M059J (cell line): ENCODE results near the gene ADPRH. TPM values are rescaled to one million over a fixed set of nuclear protein-coding genes. Genes with fewer than 3 reads are reported as not detected.
"Not testable (repeated sequence)": the region's sequence is repeated elsewhere in the genome, so short reads cannot be mapped to it uniquely, and the experiment has no call there.

ENCODE experiments used
- DNase-seq: peaks from one replicate; pipeline ENCODE4 v3.0.0-alpha.2; 2012; ENCODE audit warnings: low read depth
- total RNA-seq: library from RNA; depleted of rRNA; stranded (reverse); fragments of >200 nt; shearing (Covaris generic); gene quantifications from 2 replicates; pipeline ENCODE4 v1.2.3, GENCODE V29; 2014

ADPRH gene
- total RNA-seq, 1 experiment from 2014 or later, result 1.1 TPM

- DNase-seq, result peak; percentile 52
Observed at GRCh38 chr3:119559441-119559963, 19.8 kb upstream of the ADPRH start, which contains the start of gene CD80. TSS of gene CD80 (minus strand) at chr3:119559614. CDS start at chr3:119557728, 1,886 bp downstream.

DNA sequence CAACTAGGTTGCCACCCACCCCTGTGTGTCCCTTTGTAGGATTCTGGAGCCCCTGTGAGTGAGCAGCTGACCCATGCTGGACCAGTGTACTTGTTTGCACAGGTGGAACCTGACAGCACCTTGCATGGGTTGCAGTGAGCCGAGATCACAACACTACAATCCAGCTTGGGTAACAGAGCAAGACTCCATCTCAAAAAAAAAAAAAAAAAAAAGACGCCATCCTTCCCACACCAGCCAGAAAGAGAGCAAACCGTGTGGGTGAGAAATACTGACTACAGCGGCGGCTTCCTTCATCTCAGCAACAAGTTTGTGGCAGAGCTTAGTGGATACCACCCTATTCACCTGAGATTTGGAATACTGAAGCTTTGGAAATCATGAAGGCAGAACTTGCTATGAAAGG is 19.1 kb upstream of the ADPRH start:
- DNase-seq, result no peak

- peak; percentile 15 for DNase-seq
Observed at GRCh38 chr3:119562307-119562961, 16.9 kb upstream of the ADPRH start.

DNA sequence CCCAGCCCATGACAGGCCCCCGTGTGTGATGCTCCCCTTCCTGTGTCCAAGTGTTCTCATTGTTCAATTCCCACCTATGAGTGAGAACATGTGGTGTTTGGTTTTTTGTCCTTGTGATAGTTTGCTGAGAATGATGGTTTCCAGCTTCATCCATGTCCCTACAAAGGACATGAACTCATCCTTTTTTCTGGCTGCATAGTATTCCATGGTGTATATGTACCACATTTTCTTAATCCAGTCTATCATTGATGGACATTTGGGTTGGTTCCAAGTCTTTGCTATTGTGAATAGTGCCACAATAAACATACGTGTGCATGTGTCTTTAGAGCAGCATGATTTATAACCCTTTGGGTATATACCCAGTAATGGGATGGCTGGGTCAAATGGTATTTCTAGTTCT is 16.0 kb upstream of the ADPRH start:
- DNase-seq, result not testable (repeated sequence)

- DNase-seq, result no peak
Observed at GRCh38 chr3:119569156-119569555, 10.1 kb upstream of the ADPRH start.

GRCh38 chr3:119570229-119570628 is 9.1 kb upstream of the ADPRH start:
- no peak for DNase-seq

DNA sequence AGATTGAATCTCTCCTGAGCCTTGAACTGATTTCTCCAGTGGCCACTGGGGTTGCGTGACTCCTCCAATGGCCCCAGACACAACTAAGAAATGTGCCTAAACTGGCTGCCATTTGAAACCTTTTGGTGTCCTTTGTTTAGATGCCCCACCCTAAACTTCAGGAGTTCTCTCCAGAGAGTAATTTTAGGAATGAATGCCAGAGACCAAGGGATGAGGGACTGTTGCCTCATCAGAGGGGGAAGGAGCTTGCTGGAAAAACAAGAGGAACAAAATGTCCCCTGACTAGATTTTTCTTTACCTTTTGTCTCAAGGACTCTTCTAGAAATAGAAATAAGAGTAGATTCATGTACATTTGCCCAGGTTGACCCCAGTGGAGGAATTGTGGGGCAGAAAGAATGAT is 8.1 kb upstream of the ADPRH start:
- no peak for DNase-seq

DNA sequence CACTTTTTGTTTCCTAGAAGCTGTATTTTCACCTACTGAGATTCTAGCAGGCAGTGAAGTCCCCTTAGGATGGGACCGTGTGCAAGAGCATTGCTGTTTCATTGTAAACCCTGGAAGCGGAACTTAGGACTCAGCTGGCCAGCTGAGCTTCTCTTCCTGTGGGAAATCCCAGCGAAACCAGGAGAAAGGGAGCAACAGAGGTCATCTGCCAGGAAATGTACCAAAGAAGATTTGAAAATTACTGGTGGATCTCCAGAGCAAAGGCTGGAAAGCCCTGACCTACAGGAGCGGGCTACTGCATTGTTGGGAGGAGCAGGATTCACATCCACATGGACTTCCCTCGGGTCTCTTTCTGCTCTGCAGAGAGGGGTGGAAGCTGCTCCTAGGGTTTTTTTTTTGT is 7.6 kb upstream of the ADPRH start:
- no peak for DNase-seq

DNA sequence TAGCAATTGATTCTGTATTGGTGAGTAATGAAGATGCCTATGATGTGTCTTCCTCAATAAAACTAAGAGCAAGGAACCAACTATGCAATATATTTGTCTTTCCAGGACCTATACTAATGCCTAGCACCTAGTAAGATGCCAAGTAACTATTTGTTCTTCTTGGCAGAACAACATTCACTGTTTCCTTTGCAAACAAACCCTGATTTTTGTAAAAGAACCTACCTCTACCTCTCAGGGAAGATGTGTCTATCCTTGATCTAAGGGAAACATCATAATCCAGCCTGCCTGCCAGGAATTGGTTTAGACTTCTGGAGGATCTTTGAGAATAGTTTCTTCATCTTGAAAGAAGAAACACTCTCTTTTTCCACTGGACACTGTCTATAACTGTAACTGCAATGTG is 3.8 kb upstream of the ADPRH start:
- no peak for DNase-seq

- no peak for DNase-seq
Observed at GRCh38 chr3:119580067-119580760, 922 bp downstream of the ADPRH start.

DNA sequence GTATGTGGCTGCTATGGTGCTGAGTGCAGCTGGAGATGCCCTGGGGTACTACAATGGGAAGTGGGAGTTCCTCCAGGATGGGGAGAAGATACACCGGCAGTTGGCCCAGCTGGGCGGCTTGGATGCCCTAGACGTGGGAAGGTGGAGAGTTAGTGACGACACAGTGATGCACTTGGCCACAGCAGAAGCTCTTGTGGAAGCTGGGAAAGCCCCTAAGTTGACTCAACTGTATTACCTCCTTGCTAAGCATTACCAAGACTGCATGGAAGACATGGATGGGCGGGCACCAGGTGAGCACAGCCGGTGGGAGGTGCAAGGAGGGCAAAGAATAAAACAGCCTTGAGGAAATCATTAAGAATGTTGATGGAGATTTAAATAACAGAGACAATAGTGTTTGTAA is 2.9 kb downstream of the ADPRH start:
- peak; percentile 45 for DNase-seq

- no peak for DNase-seq
Observed at GRCh38 chr3:119585208-119585607, 5.9 kb downstream of the ADPRH start.

GRCh38 chr3:119585856-119586570 is 6.7 kb downstream of the ADPRH start:
- DNase-seq, result no peak

DNA sequence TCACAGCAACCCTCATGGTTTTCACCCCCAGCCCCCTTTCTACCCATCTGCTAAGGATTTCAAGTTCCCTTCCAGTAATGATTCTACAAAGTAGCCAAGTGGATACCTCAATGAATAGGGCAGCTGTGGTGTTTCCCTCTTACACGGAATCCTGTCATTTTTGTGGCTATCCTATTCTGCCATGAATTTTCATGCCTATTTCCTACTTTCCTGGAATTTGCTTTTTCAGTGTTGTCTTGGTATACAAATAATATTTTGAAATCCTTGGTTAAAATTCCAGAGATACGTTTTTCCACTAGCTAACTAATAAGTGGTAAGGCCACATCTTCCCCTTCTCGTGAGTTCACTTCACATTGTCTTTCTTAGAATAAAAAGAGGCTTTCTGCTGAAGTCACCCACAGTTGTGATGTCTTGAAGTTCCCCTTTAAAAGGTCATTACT is 7.5 kb downstream of the ADPRH start:
- DNase-seq, result no peak

DNA sequence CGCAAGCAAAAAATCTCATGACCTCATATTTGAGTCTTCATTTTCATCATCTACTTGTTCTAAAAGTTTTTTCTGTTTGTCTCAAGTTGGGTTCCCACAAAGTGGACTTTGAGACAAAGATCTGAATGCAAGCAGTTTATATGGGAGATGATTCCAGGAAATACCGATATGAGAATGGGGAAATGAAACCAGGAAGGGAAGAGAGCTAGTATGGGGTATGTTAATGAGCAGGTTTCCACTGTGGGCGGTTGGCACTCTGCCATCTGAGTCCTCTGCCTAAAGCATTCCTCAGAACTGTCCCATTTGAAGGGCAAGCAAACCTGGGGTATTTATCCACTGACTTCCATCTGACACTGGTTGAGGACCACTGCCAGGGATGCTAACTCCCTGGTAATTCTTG is 8.8 kb downstream of the ADPRH start:
- no peak for DNase-seq

DNA sequence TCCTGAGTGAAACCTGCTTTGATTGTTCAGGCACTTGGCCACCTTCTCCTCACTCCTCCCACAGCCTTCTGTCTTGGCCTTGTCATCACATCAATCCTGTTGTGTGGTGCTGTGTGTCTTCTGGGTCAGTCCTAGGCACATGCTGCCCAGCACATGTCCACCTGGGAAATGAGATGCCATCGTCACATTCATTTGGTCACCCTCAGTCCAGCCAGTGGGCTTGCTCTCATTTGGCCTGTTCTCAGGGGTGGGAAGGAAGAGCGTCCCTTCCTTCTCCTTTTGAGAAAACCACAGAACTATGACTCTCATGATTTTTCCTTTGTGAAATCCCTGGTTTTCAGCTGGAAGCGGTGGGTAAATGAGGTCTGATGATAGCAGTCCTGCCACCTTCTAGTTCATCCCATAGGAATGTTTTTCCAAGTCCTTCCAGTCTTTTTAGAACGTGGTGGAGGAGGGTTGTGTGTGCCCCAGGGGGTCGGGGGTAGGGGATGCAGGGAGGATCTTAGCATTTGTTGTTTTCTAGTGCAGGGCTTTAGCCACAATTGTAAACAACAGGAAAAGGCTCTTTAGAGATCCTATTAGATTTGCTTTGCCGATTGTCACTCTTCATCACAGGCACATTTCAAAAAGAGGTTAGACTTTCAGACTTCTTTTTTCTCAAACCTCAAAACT is 9.9 kb downstream of the ADPRH start:
- no peak for DNase-seq

- no peak for DNase-seq
Observed at GRCh38 chr3:119590706-119591105, 11.4 kb downstream of the ADPRH start.

DNA sequence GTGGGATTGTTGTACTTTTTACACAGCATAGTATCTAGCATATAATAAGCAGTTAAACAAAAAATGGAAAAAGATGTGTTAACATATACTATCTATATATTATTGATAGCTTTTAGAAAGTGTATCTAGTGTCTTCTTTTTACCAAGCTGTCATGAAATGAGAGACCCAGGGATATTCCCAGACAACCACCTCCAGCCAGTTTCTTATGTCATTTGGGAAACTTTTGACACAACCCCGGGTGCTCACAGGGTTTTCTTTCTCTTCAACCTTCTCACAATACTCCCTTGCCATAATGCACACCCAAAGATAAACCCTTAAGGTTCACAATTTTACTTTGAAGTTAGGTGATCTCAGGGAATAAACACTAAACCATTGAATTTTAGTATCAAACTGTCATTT is 13.6 kb downstream of the ADPRH start:
- DNase-seq, result no peak

GRCh38 chr3:119594066-119594465 is 14.8 kb downstream of the ADPRH start:
- DNase-seq, result no peak

- DNase-seq, result not testable (repeated sequence)
Observed at GRCh38 chr3:119594929-119595328, 15.6 kb downstream of the ADPRH start.

GRCh38 chr3:119595639-119596334 is 16.5 kb downstream of the ADPRH start:
- peak; percentile 29 for DNase-seq
